Measurements from ENCODE around the gene SORCS2.

Gene SORCS2

DNA sequence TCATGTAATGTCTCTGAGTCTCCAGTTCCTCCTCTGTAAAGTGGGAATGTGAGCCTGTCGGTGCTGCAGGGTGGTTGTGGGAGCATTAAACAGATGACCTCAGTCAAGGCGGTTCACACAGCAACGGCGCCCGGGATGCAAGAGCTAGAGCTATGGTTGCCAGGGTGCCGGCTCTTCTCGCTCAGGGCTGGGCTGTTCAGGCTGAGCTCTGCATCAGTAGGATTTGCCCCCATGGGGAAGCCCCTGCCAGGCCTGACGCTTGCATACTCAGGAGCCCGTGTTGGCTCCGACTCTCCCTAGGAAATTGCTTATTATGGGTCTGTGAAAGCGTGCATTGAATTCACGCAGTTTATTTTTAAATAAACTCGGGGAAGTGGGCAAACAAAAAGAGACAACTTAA lies 175.1 kb downstream of the SORCS2 start:
- DNase-seq (ENCODE audit: low read depth) = no peak

DNA sequence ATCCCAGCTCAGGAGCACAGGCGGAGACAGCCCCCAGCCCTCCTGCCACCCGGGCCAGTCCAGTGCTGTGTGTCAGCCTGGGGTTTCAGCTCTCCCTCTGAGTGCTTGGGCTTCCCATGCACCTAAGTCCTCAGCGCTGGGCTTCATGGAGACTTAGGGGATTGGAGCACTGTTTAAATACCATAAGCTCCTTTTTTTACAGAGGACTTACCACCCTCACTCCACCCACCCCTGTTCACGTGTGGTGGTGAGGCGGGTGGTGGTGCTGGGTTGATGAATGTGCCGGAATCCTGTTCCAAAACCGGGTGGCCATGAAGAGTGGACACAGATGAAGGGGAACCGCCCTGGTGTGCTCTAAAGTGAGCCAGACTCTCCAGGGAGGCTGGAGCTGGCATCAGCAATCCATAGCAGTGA lies 175.5 kb downstream of the SORCS2 start:
- H3K4me3 ChIP-seq (ENCODE audit: low read length) = no peak overlapping the region
- peak; percentile 12 for DNase-seq (ENCODE audit: low read depth)
- no peak for TF ChIP-seq CTCF (conservative IDR thresholded peaks at IDR 0.05; ENCODE audit: low read length)

More for the DNA sequence above, 175.1 kb downstream of the SORCS2 start:
- no peak overlapping the region for H3K4me3 ChIP-seq (ENCODE audit: low read length)
- TF ChIP-seq CTCF (conservative IDR thresholded peaks at IDR 0.05; ENCODE audit: low read length) = no peak

DNA sequence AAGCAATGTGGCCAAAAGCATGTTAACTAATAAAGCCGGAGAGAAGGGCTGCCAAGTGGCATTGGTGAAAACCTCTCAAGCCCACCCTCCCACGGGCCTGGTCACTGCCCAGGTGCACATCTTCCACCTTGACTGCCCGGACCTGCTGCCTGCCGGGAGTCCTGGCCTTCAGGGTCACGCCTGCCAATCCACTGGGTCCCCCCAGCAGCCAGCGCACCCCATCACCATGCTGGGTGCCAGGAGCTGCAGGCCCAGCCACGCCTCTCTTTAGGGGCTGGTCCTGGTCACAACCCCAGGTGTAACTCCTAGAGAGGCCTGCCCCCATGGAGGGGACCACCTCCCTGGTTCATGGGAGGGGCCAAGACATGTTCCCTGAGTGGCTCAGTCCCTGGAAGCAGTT lies 176.0 kb downstream of the SORCS2 start:
- TF ChIP-seq CTCF (conservative IDR thresholded peaks at IDR 0.05; ENCODE audit: low read length) = no peak
- no peak overlapping the region for H3K4me3 ChIP-seq (ENCODE audit: low read length)
- DNase-seq (ENCODE audit: low read depth) = no peak

DNA sequence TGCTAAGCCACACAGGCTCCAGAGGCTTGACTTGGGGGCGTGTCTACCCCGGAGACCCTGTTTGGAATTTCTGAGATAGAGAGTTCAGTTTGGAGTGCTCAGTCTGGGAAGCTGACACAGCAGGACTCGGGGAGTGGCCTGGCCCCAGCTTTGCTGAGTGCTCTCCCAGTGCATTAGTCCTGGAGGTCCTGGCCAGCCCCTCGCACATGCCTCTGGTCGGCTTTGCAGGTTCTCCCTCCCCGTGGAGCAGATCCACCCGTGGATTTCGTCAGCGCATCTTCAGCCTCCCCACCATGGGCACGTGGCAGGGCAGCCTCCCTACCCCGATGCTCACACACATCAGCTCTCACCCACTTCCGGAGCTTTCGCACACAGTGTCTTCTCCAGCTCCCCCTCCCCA lies 177.2 kb downstream of the SORCS2 start:
- TF ChIP-seq CTCF (conservative IDR thresholded peaks at IDR 0.05; ENCODE audit: low read length) = no peak
- no peak overlapping the region for H3K4me3 ChIP-seq (ENCODE audit: low read length)
- DNase-seq (ENCODE audit: low read depth) = no peak

DNA sequence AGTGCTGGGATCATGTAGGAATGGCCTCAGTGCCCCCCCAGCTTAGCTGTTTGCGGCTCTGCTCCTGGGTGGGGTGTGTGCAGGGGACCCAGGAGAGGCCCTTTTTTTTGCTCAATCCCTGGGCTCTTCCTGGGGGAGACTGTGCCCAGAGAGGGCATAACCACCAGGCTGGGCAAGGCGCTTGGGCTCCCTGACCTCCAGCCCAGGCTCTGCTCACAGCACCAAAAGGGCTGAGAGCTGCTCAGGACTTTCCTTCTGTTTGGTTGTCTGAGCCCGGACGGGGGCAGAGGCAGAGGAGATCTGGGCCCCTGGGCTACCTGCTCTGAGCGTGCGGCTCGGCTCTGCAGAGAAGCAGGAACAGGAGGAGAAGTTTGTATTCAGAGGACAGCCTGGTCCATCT lies 177.7 kb downstream of the SORCS2 start:
- H3K4me3 ChIP-seq (ENCODE audit: low read length) = no peak overlapping the region
- TF ChIP-seq CTCF (conservative IDR thresholded peaks at IDR 0.05; ENCODE audit: low read length) = no peak
- no peak for DNase-seq (ENCODE audit: low read depth)

- TF ChIP-seq CTCF (conservative IDR thresholded peaks at IDR 0.05; ENCODE audit: low read length) = no peak
- peak; percentile 17 for DNase-seq (ENCODE audit: low read depth)
- no peak overlapping the region for H3K4me3 ChIP-seq (ENCODE audit: low read length)
These were observed 179.0 kb downstream of the SORCS2 start for GRCh38 chr4:7371210-7371941.

GRCh38 chr4:7372673-7373072 lies 180.3 kb downstream of the SORCS2 start:
- DNase-seq (ENCODE audit: low read depth) = no peak
- no peak for TF ChIP-seq CTCF (conservative IDR thresholded peaks at IDR 0.05; ENCODE audit: low read length)
- H3K4me3 ChIP-seq (ENCODE audit: low read length) = no peak overlapping the region

Measured in AG10803 (cell line).